GM12878 (cell line): Measurements from ENCODE around the gene ZNF423.

Experiments used
- ASH2L ChIP-seq: fragments of 300-600, 200-600 bp; sonication (generic); IDR thresholded peaks from 2 replicates; pipeline ENCODE4 v1.6.1; 2017; ENCODE audit warnings: low read depth, mild to moderate bottlenecking, borderline replicate concordance
- CBX3 ChIP-seq: fragments of 200-600 bp; sonication (generic); IDR thresholded peaks from 2 replicates; pipeline ENCODE4 v1.6.1; 2016; ENCODE audit warnings: low read depth, borderline replicate concordance
- EP300 ChIP-seq, 2 experiments: fragments of 150-350 bp in 1 of 2; IDR thresholded peaks; 2 replicates each; pipeline ENCODE4 v1.6.1; 2011 to 2012; ENCODE audit warnings: low read depth in 2 of 2, low read length in 2 of 2, borderline replicate concordance in 1 of 2, improper control_type of control experiment in 1 of 2, inconsistent platforms in 1 of 2; ENCODE audit not compliant: control insufficient read depth in 1 of 2
- KDM1A ChIP-seq: fragments of 200-600 bp; sonication (generic); IDR thresholded peaks from 2 replicates; pipeline ENCODE4 v1.6.1; 2016; ENCODE audit warnings: borderline replicate concordance
- MAX ChIP-seq: IDR thresholded peaks from 2 replicates; pipeline ENCODE4 v1.6.1; 2012; ENCODE audit warnings: low read depth, low read length, improper control_type of control experiment
- POLR2AphosphoS5 ChIP-seq: IDR thresholded peaks from 2 replicates; pipeline ENCODE4 v1.6.1; 2011; ENCODE audit warnings: mild to moderate bottlenecking, low read length, inconsistent platforms
- RAD21 ChIP-seq: IDR thresholded peaks from 2 replicates; pipeline ENCODE4 v1.6.1; 2011; ENCODE audit warnings: mild to moderate bottlenecking, low read depth, low read length, moderate library complexity; ENCODE audit not compliant: insufficient read depth
- RCOR1 ChIP-seq: conservative IDR thresholded peaks from 2 replicates; pipeline ENCODE4 v1.6.1; 2012; ENCODE audit warnings: low read depth, low read length, improper control_type of control experiment
- SIN3A ChIP-seq: IDR thresholded peaks from 2 replicates; pipeline ENCODE4 v1.6.1; 2012; ENCODE audit warnings: low read depth, low read length, improper control_type of control experiment
- SMC3 ChIP-seq: IDR thresholded peaks from 2 replicates; pipeline ENCODE4 v1.6.1; 2011; ENCODE audit warnings: low read length, improper control_type of control experiment, borderline replicate concordance
- TAF1 ChIP-seq: IDR thresholded peaks from 2 replicates; pipeline ENCODE4 v1.6.1; 2011; ENCODE audit warnings: mild to moderate bottlenecking, low read depth, low read length, borderline replicate concordance
- TF ChIP-seq, protein P1 (sequence below), 3 experiments: IDR thresholded peaks in 2 of 3; conservative IDR thresholded peaks in 1 of 3; 2 replicates each; pipeline ENCODE4 v1.5.1; 2011; ENCODE audit warnings: low read depth in 3 of 3, low read length in 3 of 3, mild to moderate bottlenecking in 3 of 3, control low read depth in 2 of 3, moderate library complexity in 2 of 3, inconsistent platforms in 1 of 3, mixed read lengths in 1 of 3; ENCODE audit not compliant: control insufficient read depth in 2 of 3, insufficient read depth in 1 of 3; ENCODE audit errors: extremely low read depth in 1 of 3
- TF ChIP-seq, protein P2 (sequence below): fragments of 450-650 bp; IDR thresholded peaks from 2 replicates; pipeline ENCODE4 v1.6.1; 2017; ENCODE audit warnings: mild to moderate bottlenecking, low read depth, inconsistent platforms; ENCODE audit not compliant: poor library complexity, severe bottlenecking

DNA sequence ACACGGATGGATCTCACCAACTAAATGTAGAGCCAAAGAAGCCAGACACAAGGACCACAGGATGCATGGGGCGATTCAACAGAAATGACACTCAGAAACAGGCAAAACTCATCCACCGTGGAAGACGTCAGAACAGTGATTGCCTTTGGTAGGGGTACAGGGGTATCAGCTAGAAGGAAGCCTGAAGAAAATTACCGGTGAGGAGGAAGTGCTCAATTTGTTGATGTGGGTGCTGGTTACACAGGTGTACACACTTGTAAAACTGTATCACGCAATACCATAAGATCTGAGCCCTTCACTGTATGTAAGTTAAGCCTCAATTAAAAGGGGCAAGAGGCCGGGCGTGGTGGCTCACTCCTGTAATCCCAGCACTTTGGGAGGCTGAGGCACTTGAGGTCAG, 256.2 kb downstream of the ZNF423 start:
- TF ChIP-seq, protein P1, sequence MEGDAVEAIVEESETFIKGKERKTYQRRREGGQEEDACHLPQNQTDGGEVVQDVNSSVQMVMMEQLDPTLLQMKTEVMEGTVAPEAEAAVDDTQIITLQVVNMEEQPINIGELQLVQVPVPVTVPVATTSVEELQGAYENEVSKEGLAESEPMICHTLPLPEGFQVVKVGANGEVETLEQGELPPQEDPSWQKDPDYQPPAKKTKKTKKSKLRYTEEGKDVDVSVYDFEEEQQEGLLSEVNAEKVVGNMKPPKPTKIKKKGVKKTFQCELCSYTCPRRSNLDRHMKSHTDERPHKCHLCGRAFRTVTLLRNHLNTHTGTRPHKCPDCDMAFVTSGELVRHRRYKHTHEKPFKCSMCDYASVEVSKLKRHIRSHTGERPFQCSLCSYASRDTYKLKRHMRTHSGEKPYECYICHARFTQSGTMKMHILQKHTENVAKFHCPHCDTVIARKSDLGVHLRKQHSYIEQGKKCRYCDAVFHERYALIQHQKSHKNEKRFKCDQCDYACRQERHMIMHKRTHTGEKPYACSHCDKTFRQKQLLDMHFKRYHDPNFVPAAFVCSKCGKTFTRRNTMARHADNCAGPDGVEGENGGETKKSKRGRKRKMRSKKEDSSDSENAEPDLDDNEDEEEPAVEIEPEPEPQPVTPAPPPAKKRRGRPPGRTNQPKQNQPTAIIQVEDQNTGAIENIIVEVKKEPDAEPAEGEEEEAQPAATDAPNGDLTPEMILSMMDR (IDR thresholded peaks at IDR 0.05 in 2 of 3, conservative IDR thresholded peaks at IDR 0.05 in 1 of 3; ENCODE audit: control insufficient read depth in 2 of 3, extremely low read depth in 1 of 3, insufficient read depth in 1 of 3, low read depth in 3 of 3, low read length in 3 of 3) = no peak
- TF ChIP-seq KDM1A = no peak
- no peak for TF ChIP-seq SIN3A
- TF ChIP-seq POLR2AphosphoS5 = no peak
- TF ChIP-seq ASH2L = no peak
- no peak for TF ChIP-seq TAF1
- TF ChIP-seq EP300 (IDR thresholded peaks at IDR 0.05; ENCODE audit: borderline replicate concordance in 1 of 2, control insufficient read depth in 1 of 2, low read depth in 2 of 2, low read length in 2 of 2) = no peak
- TF ChIP-seq, protein P2, sequence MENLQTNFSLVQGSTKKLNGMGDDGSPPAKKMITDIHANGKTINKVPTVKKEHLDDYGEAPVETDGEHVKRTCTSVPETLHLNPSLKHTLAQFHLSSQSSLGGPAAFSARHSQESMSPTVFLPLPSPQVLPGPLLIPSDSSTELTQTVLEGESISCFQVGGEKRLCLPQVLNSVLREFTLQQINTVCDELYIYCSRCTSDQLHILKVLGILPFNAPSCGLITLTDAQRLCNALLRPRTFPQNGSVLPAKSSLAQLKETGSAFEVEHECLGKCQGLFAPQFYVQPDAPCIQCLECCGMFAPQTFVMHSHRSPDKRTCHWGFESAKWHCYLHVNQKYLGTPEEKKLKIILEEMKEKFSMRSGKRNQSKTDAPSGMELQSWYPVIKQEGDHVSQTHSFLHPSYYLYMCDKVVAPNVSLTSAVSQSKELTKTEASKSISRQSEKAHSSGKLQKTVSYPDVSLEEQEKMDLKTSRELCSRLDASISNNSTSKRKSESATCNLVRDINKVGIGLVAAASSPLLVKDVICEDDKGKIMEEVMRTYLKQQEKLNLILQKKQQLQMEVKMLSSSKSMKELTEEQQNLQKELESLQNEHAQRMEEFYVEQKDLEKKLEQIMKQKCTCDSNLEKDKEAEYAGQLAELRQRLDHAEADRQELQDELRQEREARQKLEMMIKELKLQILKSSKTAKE = no peak
- TF ChIP-seq MAX = no peak
- no peak for TF ChIP-seq RAD21
- no peak for TF ChIP-seq SMC3
- no peak for TF ChIP-seq CBX3
- TF ChIP-seq RCOR1 = no peak
